AG04449 (cell line): ENCODE measurements around the gene TMEM237.
"Not testable (repeated sequence)": the region's sequence is repeated elsewhere in the genome, so short reads cannot be mapped to it uniquely, and the experiment has no call there.

Source experiments
- CTCF ChIA-PET: fragments of 350-600 bp; formaldehyde crosslinking; extraction: SDS; loops from one replicate; lab custom pipeline; 2021; ENCODE audit warnings: antibody characterized with exemption; lab: Yijun Ruan, JAX
- POLR2A ChIA-PET: fragments of 400-600, 350-600 bp; formaldehyde crosslinking; extraction: SDS; loops from one replicate; lab custom pipeline; 2020; ENCODE audit warnings: antibody characterized with exemption, inconsistent platforms; lab: Yijun Ruan, JAX
- DNase-seq: peaks from one replicate; pipeline ENCODE4 v3.0.0-alpha.2; 2010; ENCODE audit warnings: low read depth, low spot score
- H3K4me3 ChIP-seq: 2 replicates; pipeline ENCODE4 v1.5.1; 2011; ENCODE audit warnings: low read depth, mild to moderate bottlenecking, control low read depth, low read length
- CTCF ChIP-seq: IDR thresholded peaks from one replicate; pipeline ENCODE4 v1.5.1; 2011; ENCODE audit warnings: mild to moderate bottlenecking, moderate library complexity, low read length, control low read depth, inconsistent platforms; ENCODE audit not compliant: insufficient read depth; ENCODE audit errors: missing control alignments

The TMEM237 gene

GRCh38 chr2:201674794-201675193 lies 31.5 kb upstream of the TMEM237 start:
- no peak for DNase-seq
- CTCF ChIA-PET: interaction anchor here (1.0 kb wide), 1 partner anchor 17 kb away, joined by 3 read pairs; no protein-coding TSS in a partner anchor
- POLR2A ChIA-PET: no interaction called here
- no peak overlapping the region for H3K4me3 ChIP-seq
- no peak for TF ChIP-seq CTCF

- CTCF ChIA-PET: interaction anchor here (1.0 kb wide), 1 partner anchor 18 kb away, joined by 3 read pairs; no protein-coding TSS in a partner anchor
- POLR2A ChIA-PET: no interaction called here
- DNase-seq: no peak
- no peak for TF ChIP-seq CTCF
- no peak overlapping the region for H3K4me3 ChIP-seq
Observed at GRCh38 chr2:201674298-201674697, 31.0 kb upstream of the TMEM237 start.

GRCh38 chr2:201673546-201673945 lies 30.2 kb upstream of the TMEM237 start:
- DNase-seq: no peak
- no peak for TF ChIP-seq CTCF
- ChIA-PET POLR2A (no interaction called here), CTCF (interaction anchor here (0.5 to 0.7 kb wide), 2 partner anchors 36 to 436 kb away, joined by 3 read pairs; no protein-coding TSS in a partner anchor)
- H3K4me3 ChIP-seq: no peak overlapping the region

- CTCF ChIA-PET: interaction anchor here (1.1 to 1.2 kb wide), 2 partner anchors 9 to 23 kb away, joined by 3 read pairs; no protein-coding TSS in a partner anchor
- H3K4me3 ChIP-seq, DNase-seq, POLR2A ChIA-PET: not testable (repeated sequence)
Observed at GRCh38 chr2:201671205-201671604, 27.9 kb upstream of the TMEM237 start.

GRCh38 chr2:201669865-201670264 lies 26.6 kb upstream of the TMEM237 start:
- no peak for TF ChIP-seq CTCF
- H3K4me3 ChIP-seq: no peak overlapping the region
- POLR2A ChIA-PET: no interaction called here
- DNase-seq: no peak
- CTCF ChIA-PET: no interaction called here

- no peak for TF ChIP-seq CTCF
- POLR2A ChIA-PET: no interaction called here
- CTCF ChIA-PET: interaction anchor here (1.8 to 3.0 kb wide), 3 partner anchors 14 to 39 kb away, joined by 5 to 13 read pairs (median 7); no protein-coding TSS in a partner anchor
- DNase-seq: no peak
- no peak overlapping the region for H3K4me3 ChIP-seq
Observed at GRCh38 chr2:201668402-201668910, 25.2 kb upstream of the TMEM237 start.

- POLR2A ChIA-PET: no interaction called here
- no peak overlapping the region for H3K4me3 ChIP-seq
- CTCF ChIA-PET: interaction anchor here (0.9 to 2.2 kb wide), 5 partner anchors 9 to 130 kb away, joined by 3 to 10 read pairs (median 3); no protein-coding TSS in a partner anchor
- no peak for TF ChIP-seq CTCF
- no peak for DNase-seq
Observed at GRCh38 chr2:201664334-201664733, 21.0 kb upstream of the TMEM237 start.
